Renal pelvis (tissue), 4 donors: ENCODE measurements around the gene MEG3. TPM values are rescaled to one million over a fixed set of nuclear protein-coding genes. Genes with fewer than 3 reads are reported as not detected.
"Not testable (repeated sequence)": the region's sequence is repeated elsewhere in the genome, so short reads cannot be mapped to it uniquely, and the experiment has no call there.

Source experiments
- DNase-seq: peaks from one replicate; pipeline ENCODE4 v3.0.0-alpha.2; 2013
- polyA plus RNA-seq, 3 donors: library from polyadenylated mRNA; unstranded; fragments of 120-200 nt; gene quantifications; one replicate each; pipeline ENCODE4 v1.2.1, GENCODE V29; 2013; ENCODE audit not compliant: insufficient read length in 3 of 3

Gene MEG3
- polyA plus RNA-seq, 3 donors, result 122 to 305 (median 222) TPM

- no peak for DNase-seq
These were observed 39.8 kb upstream of the MEG3 start for GRCh38 chr14:100786131-100786530.

GRCh38 chr14:100786576-100787219, 39.2 kb upstream of the MEG3 start:
- no peak for DNase-seq

GRCh38 chr14:100787659-100788058, 38.3 kb upstream of the MEG3 start:
- no peak for DNase-seq

GRCh38 chr14:100788517-100788916, 37.4 kb upstream of the MEG3 start:
- DNase-seq, result no peak

GRCh38 chr14:100788942-100789341, 37.0 kb upstream of the MEG3 start:
- no peak for DNase-seq

- DNase-seq, result no peak
These were observed 36.2 kb upstream of the MEG3 start for GRCh38 chr14:100789460-100790417.

- no peak for DNase-seq
These were observed 35.2 kb upstream of the MEG3 start for GRCh38 chr14:100790502-100791347.

GRCh38 chr14:100791348-100791735, 34.6 kb upstream of the MEG3 start:
- no peak for DNase-seq

- DNase-seq, result no peak
These were observed 33.9 kb upstream of the MEG3 start for GRCh38 chr14:100791995-100792394.

GRCh38 chr14:100796946-100797345, 29.0 kb upstream of the MEG3 start:
- DNase-seq, result no peak

GRCh38 chr14:100800041-100800440, 25.9 kb upstream of the MEG3 start:
- no peak for DNase-seq

- not testable (repeated sequence) for DNase-seq
These were observed 24.5 kb upstream of the MEG3 start for GRCh38 chr14:100801433-100801832.

- DNase-seq, result no peak
These were observed 23.7 kb upstream of the MEG3 start for GRCh38 chr14:100802179-100802578.

GRCh38 chr14:100802766-100803165, 23.2 kb upstream of the MEG3 start:
- no peak for DNase-seq

- no peak for DNase-seq
These were observed 22.7 kb upstream of the MEG3 start for GRCh38 chr14:100803226-100803625.

- no peak for DNase-seq
These were observed 22.2 kb upstream of the MEG3 start for GRCh38 chr14:100803676-100804075.

- DNase-seq, result no peak
These were observed 21.8 kb upstream of the MEG3 start for GRCh38 chr14:100804138-100804537.

- no peak for DNase-seq
These were observed 21.2 kb upstream of the MEG3 start for GRCh38 chr14:100804558-100805309.

- DNase-seq, result no peak
These were observed 19.5 kb upstream of the MEG3 start for GRCh38 chr14:100806386-100806785.

- DNase-seq, result no peak
These were observed 18.4 kb upstream of the MEG3 start for GRCh38 chr14:100807496-100807895.

GRCh38 chr14:100807979-100808734, 17.8 kb upstream of the MEG3 start:
- no peak for DNase-seq
